Stimulated activated CD4-positive, alpha-beta T cell treated with anti-CD3 and anti-CD28 coated beads, Interleukin-1b, Interleukin-23, amount 100 ng/mL, for 4 hours (primary cell): ENCODE data around the gene PPP1R11.
"Not testable (repeated sequence)": the region's sequence is repeated elsewhere in the genome, so short reads cannot be mapped to it uniquely, and the experiment has no call there.

Experiments
- DNase-seq, 2 donors: peaks; one replicate each; pipeline ENCODE4 v3.0.0-alpha.2; 2020; ENCODE audit warnings: low read depth in 2 of 2

Gene PPP1R11, protein sequence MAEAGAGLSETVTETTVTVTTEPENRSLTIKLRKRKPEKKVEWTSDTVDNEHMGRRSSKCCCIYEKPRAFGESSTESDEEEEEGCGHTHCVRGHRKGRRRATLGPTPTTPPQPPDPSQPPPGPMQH

DNA sequence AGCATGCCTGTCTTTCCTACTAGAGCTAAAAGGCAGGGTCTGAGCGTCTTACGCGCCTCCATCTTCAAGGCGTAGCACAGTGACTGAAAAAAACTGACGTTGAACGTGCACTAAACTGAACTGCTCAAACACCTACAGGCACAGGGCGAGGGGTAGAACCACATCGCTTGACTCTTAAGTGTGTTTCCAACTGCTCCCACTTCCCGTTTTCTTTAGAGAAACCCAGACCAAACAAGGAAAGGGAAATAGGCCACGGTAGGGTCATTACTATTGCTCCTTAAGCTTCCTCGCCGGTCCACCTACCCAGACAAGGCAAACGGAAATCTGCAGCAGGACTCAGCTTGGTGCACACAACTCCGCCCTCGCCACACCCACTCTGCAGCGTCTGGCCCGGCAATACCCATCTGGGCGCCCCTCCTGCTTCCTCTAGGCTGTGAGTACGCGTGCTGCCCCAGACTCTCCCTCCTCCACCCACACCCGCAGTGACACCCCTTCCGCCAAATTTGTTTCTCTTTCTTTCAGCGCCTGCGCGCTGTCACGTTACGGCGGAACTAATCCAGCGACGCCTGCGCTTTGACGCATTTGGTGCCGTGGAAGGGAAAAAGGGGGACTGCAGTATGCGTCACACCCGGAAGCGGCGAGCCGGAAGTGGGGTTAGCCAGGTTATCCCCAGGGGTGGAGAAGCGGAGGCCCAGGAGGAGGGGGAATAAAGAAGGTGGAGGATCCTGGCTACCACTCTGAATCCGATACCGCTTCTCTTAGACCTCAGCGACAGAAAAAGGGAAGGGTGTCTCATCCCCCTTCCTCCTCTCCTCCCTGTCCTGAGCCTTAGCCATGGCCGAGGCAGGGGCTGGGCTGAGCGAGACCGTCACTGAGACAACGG, at the start of gene PPP1R11:
Gene PPP1R11, plus strand, starts transcription at position 622 of the 883 bp plus-strand sequence. Its CDS starts 213 bp downstream, at position 835.
- peak; percentile 94 to 97 for DNase-seq

DNA sequence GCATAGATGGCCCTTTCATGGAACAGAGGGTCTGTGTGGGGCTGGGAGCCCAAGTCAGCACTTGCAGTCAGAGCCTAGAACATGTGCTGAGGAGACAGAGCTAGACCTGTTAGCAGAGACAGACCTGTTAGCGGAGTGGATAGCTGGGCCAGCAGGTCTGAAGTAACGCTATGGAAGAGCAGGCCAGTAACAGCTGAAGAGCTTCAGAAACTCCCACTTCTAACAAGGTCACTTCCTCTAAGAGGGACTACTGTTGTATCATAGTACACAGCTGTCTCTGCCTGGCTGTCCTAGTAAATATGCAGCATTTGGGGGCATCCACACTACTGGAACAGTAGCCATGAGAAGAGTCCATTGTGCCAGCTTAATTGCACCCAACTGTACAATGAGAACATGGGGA, 47.2 kb upstream of the PPP1R11 start:
- no peak for DNase-seq

DNA sequence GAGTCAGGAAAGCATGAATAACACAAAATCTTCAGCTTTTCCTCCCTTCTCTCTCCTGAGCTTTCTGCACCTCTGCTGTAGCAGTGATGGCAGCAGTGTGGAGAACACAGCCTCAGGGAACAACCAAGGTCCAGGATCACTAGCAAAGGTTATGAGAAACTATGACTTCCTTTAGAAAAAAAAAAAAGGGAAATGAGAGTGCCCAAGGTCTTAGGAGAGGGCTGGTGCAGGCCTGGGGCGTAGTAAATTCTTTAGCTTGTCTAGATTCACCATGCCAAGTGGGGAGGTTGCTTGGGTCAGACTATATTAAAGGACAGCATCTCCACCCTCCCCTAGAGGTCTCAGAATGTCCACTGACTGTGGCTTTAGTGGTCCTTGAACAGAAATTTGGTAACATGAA, 46.4 kb upstream of the PPP1R11 start:
- DNase-seq = no peak

DNA sequence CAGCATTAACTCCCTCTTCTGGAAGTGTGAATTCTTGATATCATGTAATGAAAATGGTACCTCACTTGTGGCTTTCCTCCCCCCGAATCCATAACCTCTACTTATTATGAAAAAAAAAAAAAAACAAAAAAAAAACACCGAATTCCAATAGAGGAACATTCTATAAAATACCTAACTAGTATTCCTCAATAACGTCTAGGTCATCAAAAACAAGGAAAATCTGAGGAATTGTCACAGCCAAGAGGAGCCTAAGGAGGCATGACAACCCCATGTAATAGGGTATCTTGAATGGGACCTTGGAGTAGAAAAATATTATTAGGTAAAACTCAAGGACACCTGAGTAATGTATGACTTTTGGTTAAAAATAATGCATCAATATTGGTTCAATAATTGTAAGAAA, 44.8 kb upstream of the PPP1R11 start:
- DNase-seq = no peak

DNA sequence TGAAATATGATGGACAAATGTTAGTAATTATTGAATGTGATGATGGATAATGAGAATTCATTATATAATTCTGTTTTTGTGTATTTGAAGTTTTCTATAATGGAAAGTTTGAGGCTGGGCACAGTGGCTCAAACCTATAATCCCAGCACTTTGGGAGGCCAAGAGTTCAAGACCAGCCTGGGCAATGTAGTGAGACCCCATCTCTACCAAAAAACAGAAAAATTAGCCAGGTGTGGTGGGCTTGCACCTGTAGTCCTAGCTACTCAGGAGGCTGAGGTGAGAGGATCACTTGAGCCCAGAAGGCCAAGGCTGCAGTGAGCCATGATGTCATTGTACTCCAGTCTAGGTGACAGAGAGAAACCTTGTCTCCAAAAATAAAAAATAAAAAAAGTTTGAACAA, 44.3 kb upstream of the PPP1R11 start:
- not testable (repeated sequence) for DNase-seq

DNA sequence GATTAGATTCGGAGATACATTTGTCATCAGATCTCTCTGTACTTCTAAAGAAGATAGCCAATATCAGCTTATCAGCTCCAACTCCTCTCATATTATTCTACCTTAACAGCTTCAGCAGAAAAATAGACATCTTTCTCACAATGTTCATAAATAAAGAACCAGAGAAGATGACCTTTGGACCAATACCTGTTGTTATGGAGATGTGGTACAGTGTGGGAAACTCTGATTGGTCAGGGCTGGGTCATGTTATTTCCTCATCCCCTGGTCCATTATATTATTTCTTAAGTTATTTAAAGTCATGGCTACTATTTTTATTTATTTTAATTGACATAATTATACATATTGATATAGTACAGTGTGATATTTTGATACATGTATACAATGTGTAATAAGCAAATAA, 41.8 kb upstream of the PPP1R11 start:
- no peak for DNase-seq

DNA sequence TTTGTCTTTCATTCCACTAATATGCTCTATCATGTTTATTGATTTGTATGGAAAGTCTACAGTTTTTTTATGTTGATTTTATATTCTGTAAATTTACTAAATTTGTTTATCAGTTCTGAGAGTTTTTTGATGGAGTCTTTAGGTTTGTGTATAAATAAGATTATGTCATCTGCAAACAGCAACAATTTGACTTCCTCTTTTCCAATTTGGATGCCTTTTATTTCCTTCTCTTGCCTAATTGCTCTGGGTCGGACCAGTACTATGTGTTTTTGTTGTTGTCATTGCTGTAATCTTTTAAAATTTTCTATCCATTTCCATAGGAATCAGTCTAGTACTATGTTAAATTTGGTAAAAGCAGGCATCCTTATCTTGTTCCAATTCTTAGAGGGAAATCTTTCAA, 37.4 kb upstream of the PPP1R11 start:
- DNase-seq = no peak

DNA sequence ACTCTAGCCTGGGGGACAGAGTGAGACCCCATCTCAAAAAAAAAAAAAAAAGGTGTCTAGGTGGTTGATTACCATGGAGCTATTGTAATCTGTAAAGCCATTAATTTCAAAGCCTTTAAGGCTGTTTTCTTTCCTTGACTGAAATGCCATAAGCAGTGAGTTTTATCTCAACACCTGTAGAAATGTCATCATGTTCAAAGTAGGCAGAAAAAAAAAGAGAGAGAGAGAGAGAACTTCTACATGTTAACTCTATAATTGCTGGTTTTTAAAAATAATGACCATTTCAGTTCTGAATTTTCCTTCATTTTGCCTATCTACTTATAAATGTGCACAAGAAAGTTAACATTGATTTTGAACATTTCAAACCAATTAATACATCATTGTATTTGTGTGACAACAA, 35.6 kb upstream of the PPP1R11 start:
- no peak for DNase-seq

DNA sequence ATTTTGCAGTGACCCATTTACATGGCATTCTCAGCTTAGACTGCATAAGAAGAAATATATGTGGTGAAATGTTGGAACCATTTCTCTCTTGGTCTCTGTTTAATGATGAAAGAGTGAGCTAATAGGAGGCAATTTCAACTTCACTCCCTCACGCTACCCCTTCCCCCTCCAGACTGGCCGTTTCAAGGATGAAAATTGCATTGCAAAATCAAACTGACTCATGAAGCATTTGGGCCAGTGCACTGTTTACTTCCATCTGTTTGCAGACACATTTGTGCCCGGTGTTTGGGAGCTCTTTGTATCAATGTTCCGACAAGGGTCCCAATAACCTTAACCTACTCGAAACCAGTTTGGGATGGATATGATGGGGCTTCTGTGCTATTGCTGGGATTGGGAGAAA, 33.6 kb upstream of the PPP1R11 start:
- not testable (repeated sequence) for DNase-seq

DNA sequence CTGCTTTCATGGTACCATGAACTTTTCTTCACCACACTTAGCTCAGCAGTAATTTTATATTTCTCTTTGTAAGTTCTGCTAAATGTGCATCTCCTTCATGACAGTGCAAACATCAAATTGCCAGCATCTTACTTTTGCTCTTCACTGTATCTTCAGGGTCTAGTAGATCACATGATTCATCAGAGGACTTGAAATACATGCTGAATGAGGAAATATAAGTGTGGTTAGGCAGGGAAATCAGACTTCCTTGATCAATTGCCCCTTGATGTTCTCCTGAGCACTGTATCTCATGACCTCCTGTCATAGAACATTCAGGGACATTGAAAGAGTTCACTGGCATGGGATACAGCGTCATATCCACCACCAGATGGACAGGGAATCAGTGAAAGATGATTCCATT, 31.2 kb upstream of the PPP1R11 start:
- no peak for DNase-seq

DNA sequence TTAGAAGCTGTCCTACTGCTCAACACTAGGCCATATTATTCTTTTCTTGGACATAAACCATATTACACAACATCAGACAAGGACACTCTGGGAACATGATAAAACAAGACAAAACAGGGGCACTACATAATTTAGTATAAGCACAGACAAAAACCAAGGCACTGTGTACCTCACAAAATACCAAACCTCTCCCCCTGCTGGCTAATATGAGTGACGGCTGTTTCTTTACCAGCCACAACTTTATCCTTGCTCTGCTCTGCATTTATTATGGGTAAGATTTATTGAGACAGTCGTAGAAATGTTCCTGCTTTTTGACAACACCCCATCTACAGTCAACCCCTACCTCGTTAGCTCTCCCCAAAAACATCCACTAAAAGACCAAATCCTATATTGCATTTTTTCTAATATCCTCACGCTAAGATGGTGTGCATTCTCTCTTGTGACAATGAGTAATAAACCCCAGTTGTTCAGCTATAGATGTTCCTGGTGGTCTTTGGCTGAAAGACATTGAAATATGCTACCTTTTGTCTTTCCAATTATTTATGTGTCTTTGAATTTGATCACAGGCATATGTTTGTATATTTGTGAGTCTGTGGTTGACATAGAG, 29.7 kb upstream of the PPP1R11 start:
- no peak for DNase-seq

DNA sequence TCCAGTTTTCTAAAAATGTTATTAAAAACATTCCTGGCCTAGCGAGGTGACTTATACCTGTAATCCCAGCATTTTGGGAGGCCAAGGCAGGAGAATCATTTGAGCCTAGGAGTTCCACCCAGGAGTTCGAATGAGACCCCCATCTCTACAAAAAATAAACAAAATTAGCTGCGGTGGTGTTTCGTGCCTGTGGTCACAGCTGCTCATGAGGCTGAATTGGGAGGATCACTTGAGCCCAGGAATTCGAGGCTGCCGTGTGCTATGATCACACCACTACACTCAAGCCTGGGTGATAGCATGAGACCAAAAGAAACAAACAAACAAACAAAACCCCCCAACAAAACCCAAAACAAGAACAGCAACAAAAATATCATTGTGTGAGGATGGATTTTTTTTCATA, 25.8 kb upstream of the PPP1R11 start:
- no peak for DNase-seq

DNA sequence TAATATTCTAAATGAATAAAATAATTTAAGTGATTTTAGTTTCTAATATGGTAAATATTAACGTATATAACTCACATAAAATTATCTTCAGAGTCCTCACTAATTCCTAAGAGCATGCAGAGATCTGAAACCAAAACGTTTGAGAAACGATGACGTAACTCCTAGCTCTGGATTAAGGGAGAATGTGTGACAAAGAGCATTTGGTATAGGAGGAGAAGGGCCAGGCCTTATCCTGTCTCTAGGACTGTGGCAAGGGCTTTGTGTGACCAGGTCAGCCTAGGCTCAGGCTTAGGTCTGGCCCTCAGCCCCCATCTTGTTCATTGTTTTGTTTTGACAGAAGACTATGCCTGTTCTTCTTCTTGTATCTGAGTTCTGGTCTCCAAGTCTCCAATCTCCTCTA, 25.2 kb upstream of the PPP1R11 start:
- DNase-seq = no peak

DNA sequence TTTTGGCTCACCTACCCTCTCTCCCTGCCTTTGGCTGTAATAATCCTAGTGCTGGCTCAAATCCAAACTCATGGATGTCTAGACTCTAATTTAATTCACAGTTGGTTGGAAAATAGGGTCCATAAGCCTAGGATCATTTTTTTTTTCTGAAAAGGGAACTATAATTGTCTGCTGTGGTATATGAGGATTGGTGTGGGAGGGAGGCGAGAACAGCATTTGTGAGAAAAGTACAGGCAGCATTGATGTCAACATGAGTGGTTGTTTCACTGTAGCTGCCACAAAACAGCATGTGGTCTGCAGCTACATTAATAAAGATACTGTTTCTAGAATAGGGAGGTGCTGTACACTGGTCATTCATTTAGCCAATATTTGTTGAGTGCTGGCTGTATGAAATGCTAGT, 24.5 kb upstream of the PPP1R11 start:
- DNase-seq = no peak

DNA sequence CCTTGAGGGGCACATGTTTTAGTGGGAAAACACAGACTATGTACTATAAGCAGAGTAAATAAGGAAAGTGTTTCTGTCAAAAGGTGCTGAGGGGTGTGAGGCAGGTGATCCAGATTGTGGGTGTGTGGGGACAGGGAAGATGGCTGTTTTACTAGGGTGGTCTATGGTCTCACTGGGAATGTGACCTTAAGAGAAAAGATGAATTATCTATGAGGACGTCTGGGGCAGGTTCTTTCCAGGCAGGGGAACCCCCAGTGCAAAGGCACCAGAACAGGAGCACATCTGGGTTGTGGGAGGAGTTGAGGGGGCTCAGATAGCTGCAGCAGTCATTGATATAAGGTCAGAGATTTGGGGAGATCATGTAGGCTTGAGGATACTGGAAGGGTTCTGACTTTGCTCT, 24.1 kb upstream of the PPP1R11 start:
- DNase-seq = no peak

DNA sequence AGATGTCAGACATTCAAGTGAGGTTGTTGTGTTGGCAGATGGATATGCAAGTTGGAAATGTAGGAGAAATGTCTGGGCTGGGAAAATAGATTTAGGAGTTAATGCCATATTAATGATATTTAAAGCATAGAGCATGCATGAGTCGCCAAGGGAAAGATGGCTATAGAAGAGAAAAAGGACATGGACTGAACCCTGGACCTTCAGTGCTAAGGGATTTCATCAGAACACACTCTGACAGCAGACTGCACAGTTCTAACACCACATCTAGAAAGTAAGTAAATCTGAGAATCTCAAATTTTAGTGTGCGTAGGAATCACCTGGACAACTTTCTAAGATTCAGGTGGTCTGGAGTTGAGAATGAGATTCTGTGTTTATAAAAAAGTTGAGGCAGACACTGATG, 23.3 kb upstream of the PPP1R11 start:
- DNase-seq = no peak

DNA sequence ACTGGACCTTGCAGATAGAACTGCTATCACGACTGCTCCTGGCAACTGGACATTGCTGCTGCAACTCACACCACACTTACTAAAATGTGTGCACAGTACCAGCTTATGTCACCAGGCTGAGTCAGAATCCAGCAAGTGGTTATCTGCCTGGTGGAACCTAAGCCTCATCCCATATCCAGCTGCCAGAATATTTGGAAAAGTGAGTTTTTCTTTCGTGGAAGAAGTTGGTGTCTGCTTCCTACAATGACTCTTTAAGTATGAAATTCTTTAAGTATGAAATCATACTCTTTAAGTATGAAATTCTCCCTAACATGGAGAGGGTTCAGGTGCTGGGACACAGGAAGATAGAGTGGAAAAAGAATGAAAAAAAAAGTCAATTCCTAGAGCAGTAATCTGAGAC, 22.4 kb upstream of the PPP1R11 start:
- DNase-seq = no peak

DNA sequence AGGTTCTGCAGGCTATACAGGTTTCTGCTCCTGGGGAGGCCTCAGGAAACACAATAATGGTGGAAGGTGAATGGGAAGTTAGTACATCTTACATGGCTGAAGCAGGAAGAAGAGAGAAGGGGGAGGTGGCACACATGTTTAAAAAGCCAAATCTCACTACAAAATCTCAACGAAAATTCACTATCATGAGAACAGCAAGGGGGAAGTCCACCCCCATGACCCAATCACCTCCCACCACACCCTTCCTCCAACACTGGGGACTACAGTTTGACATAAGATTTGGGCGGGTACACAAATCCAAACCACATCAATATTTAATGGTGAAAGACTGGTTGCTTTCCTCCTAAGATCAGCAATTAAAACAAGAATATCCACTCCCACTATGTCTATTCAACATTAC, 19.8 kb upstream of the PPP1R11 start:
- DNase-seq = no peak

DNA sequence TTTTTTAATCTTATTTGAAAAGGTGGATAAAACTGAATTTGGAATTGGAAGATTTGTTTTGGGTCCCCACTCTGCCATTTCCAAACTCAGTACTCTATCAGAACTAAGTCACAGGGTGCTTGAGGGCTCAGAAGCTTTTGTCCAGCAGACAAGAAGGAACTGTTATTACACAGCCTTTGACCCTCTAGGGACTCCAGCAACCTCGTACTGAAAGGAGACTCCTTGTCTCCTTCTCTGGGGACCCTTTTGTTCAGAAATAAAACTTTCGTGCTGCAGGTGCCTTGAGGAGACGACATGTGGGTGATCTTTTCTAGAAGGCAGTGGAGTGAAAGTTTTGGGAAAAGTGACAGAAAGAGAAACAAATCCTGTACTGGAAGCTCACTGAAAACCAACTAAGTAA, 13.3 kb upstream of the PPP1R11 start:
- DNase-seq = no peak

DNA sequence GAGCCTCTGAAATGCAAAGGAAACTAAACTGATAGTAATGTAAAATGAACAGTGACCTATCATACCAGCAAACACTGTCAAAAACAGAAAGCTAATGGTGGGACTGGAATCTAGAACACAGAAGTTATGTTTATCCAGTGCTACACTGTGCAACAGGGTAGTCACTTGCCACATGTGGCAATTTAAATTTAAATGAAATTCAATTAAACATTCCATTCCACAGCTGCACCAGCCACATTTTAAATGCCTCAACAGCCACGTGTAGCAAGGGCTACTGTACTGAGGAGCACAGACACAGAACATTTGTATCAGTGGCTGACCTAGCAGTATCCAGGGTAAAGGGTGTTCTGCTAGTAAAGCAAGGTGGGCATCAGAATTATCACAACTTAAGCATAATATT, 11.5 kb upstream of the PPP1R11 start:
- DNase-seq = no peak

DNA sequence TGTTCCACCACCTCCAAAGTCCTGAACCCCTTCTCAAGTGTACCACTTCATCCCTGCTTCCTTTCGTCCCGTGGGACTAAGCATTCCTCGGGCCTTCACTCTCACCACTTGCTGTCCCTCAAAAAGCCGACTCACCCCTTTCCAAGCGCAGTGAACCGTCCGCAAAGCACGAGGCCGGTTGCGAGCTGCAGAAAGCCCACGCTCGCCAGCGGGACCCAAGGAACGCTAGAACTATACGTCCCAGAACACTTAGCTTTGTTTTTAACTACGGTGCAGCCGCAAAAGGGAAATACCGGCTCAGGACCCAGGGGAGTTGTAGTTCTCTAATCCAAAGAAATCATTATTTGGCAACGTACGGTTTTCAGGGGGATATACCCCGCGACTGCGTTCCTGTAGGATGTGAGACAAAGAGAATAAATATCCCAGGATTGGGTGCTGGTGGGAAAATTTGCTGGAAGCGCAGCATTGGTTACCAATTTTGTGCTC, 6.3 kb upstream of the PPP1R11 start:
- no peak for DNase-seq

DNA sequence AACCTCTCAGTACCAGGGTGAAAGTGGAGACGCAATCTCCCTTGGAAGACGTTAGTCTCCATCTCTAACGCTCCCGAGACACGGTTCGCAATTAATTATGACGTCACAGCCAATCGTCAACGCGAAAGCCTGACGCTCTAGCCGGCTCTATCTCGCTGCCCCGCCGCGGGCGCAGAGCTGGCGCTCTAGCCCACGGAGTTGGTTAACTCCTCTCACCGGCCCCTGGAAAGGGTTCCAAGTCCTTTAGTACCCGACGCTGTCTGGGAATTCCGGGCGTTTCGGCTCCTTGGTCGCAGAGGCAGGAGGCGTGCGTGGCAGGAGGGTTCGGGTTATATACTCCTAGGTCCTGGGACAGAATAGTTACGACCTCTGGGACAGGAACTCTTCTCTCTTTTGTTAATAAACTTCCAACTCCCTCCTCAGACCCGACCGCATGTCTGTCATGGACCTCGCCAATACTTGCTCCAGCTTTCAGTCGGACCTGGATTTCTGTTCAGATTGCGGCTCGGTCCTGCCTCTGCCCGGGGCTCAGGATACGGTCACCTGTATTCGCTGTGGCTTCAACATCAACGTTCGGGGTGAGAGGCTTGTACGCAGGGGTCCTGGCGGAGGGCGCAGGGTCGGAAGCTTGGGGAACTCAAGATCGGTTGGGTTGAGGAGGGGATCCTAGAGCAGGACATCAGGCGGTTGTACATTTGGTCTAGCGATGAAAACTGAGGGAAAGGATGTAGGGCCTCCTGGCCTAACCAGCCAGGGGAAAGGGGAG, 5.7 kb upstream of the PPP1R11 start, which contains the start of gene POLR1H:
Gene POLR1H, plus strand, starts transcription at position 174 of the 766 bp plus-strand sequence. Its CDS starts 260 bp downstream, at position 434.
- peak; percentile 72 to 77 for DNase-seq
